ENCODE data around the gene SMYD3. TPM values are rescaled to one million over a fixed set of nuclear protein-coding genes. Genes with fewer than 3 reads are reported as not detected.

SMYD3 gene
- total and polyA plus RNA-seq, 2 of the 13 experiments (the other 11 are each of a cell fraction or from before 2014, with no cell fraction given) = 27.7 to 35.8 TPM

- TF ChIP-seq, protein P1, sequence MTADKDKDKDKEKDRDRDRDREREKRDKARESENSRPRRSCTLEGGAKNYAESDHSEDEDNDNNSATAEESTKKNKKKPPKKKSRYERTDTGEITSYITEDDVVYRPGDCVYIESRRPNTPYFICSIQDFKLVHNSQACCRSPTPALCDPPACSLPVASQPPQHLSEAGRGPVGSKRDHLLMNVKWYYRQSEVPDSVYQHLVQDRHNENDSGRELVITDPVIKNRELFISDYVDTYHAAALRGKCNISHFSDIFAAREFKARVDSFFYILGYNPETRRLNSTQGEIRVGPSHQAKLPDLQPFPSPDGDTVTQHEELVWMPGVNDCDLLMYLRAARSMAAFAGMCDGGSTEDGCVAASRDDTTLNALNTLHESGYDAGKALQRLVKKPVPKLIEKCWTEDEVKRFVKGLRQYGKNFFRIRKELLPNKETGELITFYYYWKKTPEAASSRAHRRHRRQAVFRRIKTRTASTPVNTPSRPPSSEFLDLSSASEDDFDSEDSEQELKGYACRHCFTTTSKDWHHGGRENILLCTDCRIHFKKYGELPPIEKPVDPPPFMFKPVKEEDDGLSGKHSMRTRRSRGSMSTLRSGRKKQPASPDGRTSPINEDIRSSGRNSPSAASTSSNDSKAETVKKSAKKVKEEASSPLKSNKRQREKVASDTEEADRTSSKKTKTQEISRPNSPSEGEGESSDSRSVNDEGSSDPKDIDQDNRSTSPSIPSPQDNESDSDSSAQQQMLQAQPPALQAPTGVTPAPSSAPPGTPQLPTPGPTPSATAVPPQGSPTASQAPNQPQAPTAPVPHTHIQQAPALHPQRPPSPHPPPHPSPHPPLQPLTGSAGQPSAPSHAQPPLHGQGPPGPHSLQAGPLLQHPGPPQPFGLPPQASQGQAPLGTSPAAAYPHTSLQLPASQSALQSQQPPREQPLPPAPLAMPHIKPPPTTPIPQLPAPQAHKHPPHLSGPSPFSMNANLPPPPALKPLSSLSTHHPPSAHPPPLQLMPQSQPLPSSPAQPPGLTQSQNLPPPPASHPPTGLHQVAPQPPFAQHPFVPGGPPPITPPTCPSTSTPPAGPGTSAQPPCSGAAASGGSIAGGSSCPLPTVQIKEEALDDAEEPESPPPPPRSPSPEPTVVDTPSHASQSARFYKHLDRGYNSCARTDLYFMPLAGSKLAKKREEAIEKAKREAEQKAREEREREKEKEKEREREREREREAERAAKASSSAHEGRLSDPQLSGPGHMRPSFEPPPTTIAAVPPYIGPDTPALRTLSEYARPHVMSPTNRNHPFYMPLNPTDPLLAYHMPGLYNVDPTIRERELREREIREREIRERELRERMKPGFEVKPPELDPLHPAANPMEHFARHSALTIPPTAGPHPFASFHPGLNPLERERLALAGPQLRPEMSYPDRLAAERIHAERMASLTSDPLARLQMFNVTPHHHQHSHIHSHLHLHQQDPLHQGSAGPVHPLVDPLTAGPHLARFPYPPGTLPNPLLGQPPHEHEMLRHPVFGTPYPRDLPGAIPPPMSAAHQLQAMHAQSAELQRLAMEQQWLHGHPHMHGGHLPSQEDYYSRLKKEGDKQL (CRISPR knock-in tag; IDR thresholded peaks at IDR 0.05; ENCODE audit: low read depth) = peak; percentile 75
- peak; percentile 72; the same call in 1 of the 2 replicates for TF ChIP-seq SOX5 (CRISPR knock-in tag; IDR thresholded peaks at IDR 0.05; ENCODE audit: borderline replicate concordance)
- TF ChIP-seq PCBP1 (IDR thresholded peaks at IDR 0.05; ENCODE audit: borderline replicate concordance, low read depth, low read length) = no peak
- TF ChIP-seq HDAC1 (CRISPR knock-in tag; IDR thresholded peaks at IDR 0.05) = peak; percentile 83
- TF ChIP-seq ZNF256 (CRISPR knock-in tag; conservative IDR thresholded peaks at IDR 0.05) = no peak
- TF ChIP-seq, protein P2, sequence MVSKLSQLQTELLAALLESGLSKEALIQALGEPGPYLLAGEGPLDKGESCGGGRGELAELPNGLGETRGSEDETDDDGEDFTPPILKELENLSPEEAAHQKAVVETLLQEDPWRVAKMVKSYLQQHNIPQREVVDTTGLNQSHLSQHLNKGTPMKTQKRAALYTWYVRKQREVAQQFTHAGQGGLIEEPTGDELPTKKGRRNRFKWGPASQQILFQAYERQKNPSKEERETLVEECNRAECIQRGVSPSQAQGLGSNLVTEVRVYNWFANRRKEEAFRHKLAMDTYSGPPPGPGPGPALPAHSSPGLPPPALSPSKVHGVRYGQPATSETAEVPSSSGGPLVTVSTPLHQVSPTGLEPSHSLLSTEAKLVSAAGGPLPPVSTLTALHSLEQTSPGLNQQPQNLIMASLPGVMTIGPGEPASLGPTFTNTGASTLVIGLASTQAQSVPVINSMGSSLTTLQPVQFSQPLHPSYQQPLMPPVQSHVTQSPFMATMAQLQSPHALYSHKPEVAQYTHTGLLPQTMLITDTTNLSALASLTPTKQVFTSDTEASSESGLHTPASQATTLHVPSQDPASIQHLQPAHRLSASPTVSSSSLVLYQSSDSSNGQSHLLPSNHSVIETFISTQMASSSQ (IDR thresholded peaks at IDR 0.05; ENCODE audit: low read depth) = 0 out of 2 replicates have a peak, but pooled peaks have one; percentile 42
- TF ChIP-seq, protein P2 (CRISPR knock-in tag; IDR thresholded peaks at IDR 0.05; ENCODE audit: borderline replicate concordance) = peak; percentile 69; the same call in 1 of the 2 replicates
- peak; percentile 71; the same call in 1 of the 2 replicates for TF ChIP-seq BORCS8-MEF2B (CRISPR knock-in tag; IDR thresholded peaks at IDR 0.05)
- TF ChIP-seq REL (CRISPR knock-in tag; conservative IDR thresholded peaks at IDR 0.05) = no peak
- TF ChIP-seq ZMYM2 (CRISPR knock-in tag; IDR thresholded peaks at IDR 0.05) = no peak
- TF ChIP-seq ZNF772 (CRISPR knock-in tag; IDR thresholded peaks at IDR 0.05) = peak; percentile 62; the same call in 1 of the 2 replicates
- TF ChIP-seq NCOA2 (CRISPR knock-in tag; IDR thresholded peaks at IDR 0.05) = peak; percentile 95
- no peak for TF ChIP-seq TAF1 (CRISPR knock-in tag; IDR thresholded peaks at IDR 0.05)
- no peak for TF ChIP-seq LCORL (IDR thresholded peaks at IDR 0.05)
- peak; percentile 65; the same call in 1 of the 2 replicates for TF ChIP-seq LCORL (CRISPR knock-in tag; IDR thresholded peaks at IDR 0.05)
- TF ChIP-seq CBX5 (CRISPR knock-in tag; IDR thresholded peaks at IDR 0.05; ENCODE audit: borderline replicate concordance) = peak; percentile 89; the same call in 1 of the 2 replicates
- TF ChIP-seq, protein P3, sequence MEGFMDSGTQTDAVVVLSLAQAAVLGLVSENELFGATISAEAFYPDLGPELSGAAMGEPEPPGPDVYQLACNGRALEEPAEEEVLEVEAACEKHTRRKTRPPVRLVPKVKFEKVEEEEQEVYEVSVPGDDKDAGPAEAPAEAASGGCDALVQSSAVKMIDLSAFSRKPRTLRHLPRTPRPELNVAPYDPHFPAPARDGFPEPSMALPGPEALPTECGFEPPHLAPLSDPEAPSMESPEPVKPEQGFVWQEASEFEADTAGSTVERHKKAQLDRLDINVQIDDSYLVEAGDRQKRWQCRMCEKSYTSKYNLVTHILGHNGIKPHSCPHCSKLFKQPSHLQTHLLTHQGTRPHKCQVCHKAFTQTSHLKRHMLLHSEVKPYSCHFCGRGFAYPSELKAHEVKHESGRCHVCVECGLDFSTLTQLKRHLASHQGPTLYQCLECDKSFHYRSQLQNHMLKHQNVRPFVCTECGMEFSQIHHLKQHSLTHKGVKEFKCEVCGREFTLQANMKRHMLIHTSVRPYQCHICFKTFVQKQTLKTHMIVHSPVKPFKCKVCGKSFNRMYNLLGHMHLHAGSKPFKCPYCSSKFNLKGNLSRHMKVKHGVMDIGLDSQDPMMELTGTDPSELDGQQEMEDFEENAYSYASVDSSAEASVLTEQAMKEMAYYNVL (CRISPR knock-in tag; IDR thresholded peaks at IDR 0.05; ENCODE audit: borderline replicate concordance) = peak; percentile 71; the same call in 1 of the 2 replicates
- TF ChIP-seq AGO1 (IDR thresholded peaks at IDR 0.05; ENCODE audit: low read depth, low read length, poor library complexity, severe bottlenecking) = no peak
Observed at GRCh38 chr1:246176126-246177024, 330.7 kb downstream of the SMYD3 start (continued).
